BLaER1 (cell line): ENCODE data around the gene DPY19L3.
A peak's percentile ranks its signal among the peaks of the same experiment; 100 is the strongest.

Experiments used
- H3K27ac ChIP-seq: shearing (Covaris generic); formaldehyde crosslinking; 2 replicates; pipeline ENCODE4 v1.8.1; 2022
- H3K27me3 ChIP-seq: shearing (Covaris generic); formaldehyde crosslinking; 2 replicates; pipeline ENCODE4 v1.8.1; 2022
- H3K36me3 ChIP-seq: shearing (Covaris generic); formaldehyde crosslinking; 2 replicates; pipeline ENCODE4 v1.8.1; 2022
- H3K4me1 ChIP-seq: shearing (Covaris generic); formaldehyde crosslinking; 2 replicates; pipeline ENCODE4 v1.8.1; 2022
- H3K4me2 ChIP-seq: shearing (Covaris generic); formaldehyde crosslinking; 2 replicates; pipeline ENCODE4 v1.8.1; 2022
- H3K4me3 ChIP-seq: shearing (Covaris generic); formaldehyde crosslinking; 2 replicates; pipeline ENCODE4 v1.8.1; 2022
- H3K9ac ChIP-seq: shearing (Covaris generic); formaldehyde crosslinking; 2 replicates; pipeline ENCODE4 v1.8.1; 2022
- H3K9me3 ChIP-seq: shearing (Covaris generic); formaldehyde crosslinking; 2 replicates; pipeline ENCODE4 v1.8.1; 2022
- H4K20me1 ChIP-seq: shearing (Covaris generic); formaldehyde crosslinking; 2 replicates; pipeline ENCODE4 v1.8.1; 2022
- Cebpa-rat ChIP-seq: shearing (Covaris generic); IDR thresholded peaks from 2 replicates; pipeline ENCODE4 v1.8.1; 2022

DPY19L3 gene

DNA sequence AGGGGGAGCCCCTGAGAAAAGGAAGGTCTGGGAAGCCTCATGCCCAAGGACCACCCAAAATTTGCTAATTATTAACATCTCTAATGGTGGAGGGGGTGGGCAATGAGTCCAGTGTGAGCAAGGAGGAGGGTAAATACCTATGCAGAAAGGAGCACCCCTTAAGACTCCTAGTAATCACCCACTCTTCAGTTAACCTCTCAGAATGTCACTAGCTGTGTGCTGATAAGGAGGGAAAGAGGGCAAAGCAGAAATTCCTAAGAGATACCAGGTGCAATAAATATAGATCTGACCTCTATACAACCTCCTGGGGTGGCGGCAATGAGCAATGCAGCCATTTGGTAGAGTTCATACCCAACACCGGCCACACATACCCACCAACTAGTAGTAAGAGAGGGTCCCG, 12.7 kb upstream of the DPY19L3 start:
- Histone ChIP-seq H3K27me3 (no peaks in the 10 kb centered on the region), H3K4me3 (no peak overlapping the region), H3K36me3 (no peaks in the 10 kb centered on the region), H3K4me2 (no peak overlapping the region), H4K20me1 (no peaks in the 10 kb centered on the region), H3K4me1 (no peaks in the 10 kb centered on the region), H3K27ac (no peak overlapping the region), H3K9me3 (no peaks in the 10 kb centered on the region), H3K9ac (no peak overlapping the region)
- no peak for TF ChIP-seq Cebpa-rat

DNA sequence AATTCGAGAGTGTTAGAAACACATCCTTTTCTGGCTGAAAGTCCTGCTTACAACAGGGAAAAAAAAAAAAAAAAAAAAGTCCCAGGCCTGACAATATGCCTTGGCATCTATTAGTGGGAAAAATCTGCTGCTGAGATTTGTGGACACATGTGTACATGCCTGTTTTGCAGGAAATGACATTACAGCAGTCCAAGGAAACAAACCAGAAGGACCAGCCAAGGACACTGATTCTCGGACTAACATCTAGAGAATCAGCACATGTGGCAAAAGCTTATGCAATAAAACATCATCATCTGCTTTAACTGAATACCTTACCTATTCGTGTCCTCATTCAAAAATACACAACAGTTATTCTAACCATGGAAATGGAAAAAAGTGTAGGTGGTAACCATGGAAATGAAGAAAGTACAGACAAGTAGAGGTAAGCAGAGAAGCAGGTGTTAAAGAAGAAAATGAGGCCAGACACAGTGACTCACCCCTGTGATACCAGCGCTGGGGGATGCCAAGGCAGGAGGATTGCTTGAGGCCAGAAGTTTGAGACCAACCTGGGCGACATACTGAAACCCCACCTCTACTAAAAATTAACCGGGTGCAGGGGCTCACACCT, 9.4 kb upstream of the DPY19L3 start:
- no peak overlapping the region for H3K4me2 ChIP-seq
- H3K9me3 ChIP-seq, result no peaks in the 10 kb centered on the region
- H3K9ac ChIP-seq, result no peak overlapping the region
- no peak for TF ChIP-seq Cebpa-rat
- H4K20me1 ChIP-seq, result no peaks in the 10 kb centered on the region
- no peak overlapping the region for H3K27ac ChIP-seq
- no peaks in the 10 kb centered on the region for H3K36me3 ChIP-seq
- no peak overlapping the region for H3K4me3 ChIP-seq
- H3K27me3 ChIP-seq, result no peaks in the 10 kb centered on the region
- H3K4me1 ChIP-seq, result no peaks in the 10 kb centered on the region

DNA sequence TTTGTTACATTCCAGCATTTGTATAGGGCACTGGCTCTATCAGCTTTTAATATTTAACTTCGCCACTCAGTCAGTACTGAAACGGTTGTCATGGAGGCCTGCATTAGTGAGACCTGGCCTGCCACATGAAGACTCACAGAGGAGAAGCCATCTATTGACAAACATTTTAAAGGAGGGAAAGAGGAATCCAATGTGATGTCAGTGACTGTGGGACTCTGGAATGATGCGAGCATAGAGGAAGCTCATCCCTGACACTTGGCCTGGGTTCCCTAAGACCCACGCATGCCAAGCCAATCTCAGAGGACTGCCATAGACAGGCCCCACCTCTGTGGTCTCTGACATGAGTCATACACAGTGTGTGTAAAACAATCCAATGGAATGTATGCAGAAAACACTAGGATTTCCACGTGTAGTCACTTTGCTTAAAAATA, 7.9 kb upstream of the DPY19L3 start:
- Histone ChIP-seq H4K20me1 (no peaks in the 10 kb centered on the region), H3K36me3 (no peaks in the 10 kb centered on the region), H3K4me2 (no peak overlapping the region), H3K4me1 (no peaks in the 10 kb centered on the region), H3K4me3 (no peak overlapping the region), H3K27ac (no peak overlapping the region), H3K9ac (no peak overlapping the region), H3K27me3 (no peaks in the 10 kb centered on the region), H3K9me3 (no peaks in the 10 kb centered on the region)
- no peak for TF ChIP-seq Cebpa-rat

DNA sequence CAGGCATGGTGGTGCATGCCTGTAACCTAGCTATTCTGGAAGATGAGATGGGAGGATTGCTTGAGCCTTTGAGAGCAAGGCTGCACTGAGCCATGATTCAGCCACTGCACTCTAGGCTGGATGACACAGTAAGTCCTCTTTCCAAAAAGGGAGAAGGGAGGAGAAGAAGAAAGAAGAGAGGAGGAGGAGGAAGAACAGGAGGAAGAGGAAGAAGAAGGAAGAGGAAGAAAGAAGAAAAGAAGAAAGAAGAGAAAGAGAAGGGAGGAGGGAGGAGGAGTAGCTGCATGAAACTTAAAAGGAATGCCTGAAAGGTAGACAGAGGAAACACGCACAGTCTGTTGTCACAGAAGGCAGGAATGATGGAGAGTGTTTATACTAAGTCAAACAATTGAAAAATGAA, 3.6 kb upstream of the DPY19L3 start:
- Histone ChIP-seq H3K4me3 (no peak overlapping the region), H4K20me1 (no peaks in the 10 kb centered on the region), H3K27me3 (no peaks in the 10 kb centered on the region), H3K4me2 (no peak overlapping the region), H3K9ac (no peak overlapping the region), H3K36me3 (no peaks in the 10 kb centered on the region), H3K4me1 (peaks cover 18% of the 10 kb centered on the region), H3K9me3 (no peaks in the 10 kb centered on the region), H3K27ac (no peak overlapping the region)
- TF ChIP-seq Cebpa-rat, result no peak

DNA sequence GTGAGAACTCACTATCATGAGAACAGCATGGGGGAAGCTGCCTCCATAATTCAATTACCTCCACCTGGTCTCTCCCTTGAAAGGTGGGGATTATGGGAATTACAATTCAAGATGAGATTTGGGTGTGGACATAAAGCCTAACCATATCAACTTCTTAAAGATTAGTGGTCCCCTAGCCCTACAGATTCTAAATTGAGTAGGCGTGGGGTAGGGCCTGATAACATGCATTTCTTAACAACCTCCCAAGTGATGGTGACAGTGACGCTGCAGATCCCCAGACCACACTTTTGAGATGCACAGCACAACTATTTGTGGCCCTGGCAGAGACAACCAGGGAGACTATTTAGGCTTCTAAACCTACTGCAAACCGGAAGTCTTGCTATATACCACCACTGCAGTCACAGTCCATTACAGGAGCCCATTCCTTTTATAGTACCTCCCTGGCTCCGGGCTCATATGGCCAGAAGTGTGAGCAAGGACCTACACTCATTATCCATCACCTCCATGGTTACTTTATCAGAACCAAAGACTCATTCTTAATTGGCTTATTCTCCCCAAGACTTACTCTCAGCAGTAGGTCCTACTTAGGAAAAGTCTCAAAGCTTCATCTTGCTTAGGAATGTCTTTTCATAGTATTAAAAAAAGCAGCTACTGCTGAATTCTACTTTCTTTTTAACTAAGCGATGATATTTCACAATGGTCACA, 2.1 kb upstream of the DPY19L3 start:
- Histone ChIP-seq H3K36me3 (peaks cover 8% of the 10 kb centered on the region), H3K4me3 (no peak overlapping the region), H3K27ac (no peak overlapping the region), H3K27me3 (no peaks in the 10 kb centered on the region), H3K4me1 (peaks cover 23% of the 10 kb centered on the region), H3K9me3 (no peaks in the 10 kb centered on the region), H3K4me2 (no peak overlapping the region; the same call in 1 of the 2 replicates), H4K20me1 (no peaks in the 10 kb centered on the region), H3K9ac (no peak overlapping the region)
- TF ChIP-seq Cebpa-rat, result no peak

DNA sequence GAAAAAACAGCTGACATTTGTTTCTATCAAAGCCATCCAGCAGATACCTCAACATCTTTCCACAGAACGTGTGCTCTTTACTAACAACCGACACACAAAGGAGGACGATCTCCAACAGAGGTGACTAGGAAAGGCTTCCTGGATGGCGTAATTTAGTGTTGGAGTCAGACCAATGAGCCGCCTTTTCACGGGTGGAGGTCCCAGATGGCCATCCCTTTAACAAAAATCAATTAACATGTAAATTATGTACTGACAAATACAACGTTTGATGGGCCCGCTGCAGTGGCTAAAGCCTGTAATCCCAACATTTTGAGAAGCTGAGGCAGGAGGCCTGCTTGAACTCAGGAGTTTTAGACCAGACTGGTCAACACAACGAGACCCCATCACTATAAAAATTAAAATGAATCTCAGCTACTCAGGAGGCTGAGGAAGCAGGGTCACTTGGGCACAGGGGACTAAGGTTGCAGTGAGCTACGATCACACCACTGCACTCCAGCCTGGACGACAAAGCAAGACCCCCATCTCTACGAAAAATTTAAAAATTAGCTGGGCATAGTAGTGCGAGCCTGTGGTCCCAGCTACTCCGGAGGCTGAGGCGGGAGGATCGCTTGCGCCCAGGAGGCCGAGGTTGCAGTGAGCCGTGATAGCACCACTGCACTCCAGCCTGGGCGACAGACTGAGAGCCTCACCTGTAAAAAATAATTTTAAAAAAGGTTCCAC, 1.2 kb upstream of the DPY19L3 start:
- H3K9ac ChIP-seq, result peak overlapping the region; percentile 93
- peak overlapping the region; percentile 82 for H3K4me2 ChIP-seq
- peak overlapping the region; percentile 96 for H3K27ac ChIP-seq
- H3K4me3 ChIP-seq, result peak overlapping the region; percentile 90
- peaks cover 17% of the 10 kb centered on the region for H3K36me3 ChIP-seq
- peaks cover 23% of the 10 kb centered on the region for H3K4me1 ChIP-seq
- H3K27me3 ChIP-seq, result no peaks in the 10 kb centered on the region
- no peaks in the 10 kb centered on the region for H4K20me1 ChIP-seq
- TF ChIP-seq Cebpa-rat, result no peak
- H3K9me3 ChIP-seq, result no peaks in the 10 kb centered on the region

DNA sequence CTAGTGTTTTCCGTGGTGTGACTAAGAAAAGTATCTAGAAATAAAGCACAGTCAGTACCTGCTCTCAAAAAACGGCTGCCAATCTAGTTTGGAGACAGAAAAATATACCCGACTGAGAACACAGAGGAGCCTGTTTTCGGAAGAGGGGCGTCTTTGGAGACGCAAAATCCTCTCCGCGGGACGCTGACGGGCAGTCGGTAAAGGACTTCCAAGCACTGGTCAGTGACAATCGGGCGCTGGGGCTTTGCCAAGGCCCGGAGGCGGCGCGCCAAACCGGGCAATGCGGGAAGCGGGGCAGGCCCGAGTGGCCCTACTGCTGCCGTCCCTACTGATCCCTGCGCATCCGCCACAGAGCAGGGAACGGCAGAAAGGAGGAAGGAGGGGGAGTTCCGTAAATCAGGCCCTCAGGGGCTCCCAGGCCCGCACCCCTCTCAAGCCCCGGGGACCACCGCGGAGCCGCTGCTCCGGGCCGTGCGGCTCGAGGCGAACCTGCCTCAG, 588 bp upstream of the DPY19L3 start:
- Histone ChIP-seq H4K20me1 (no peaks in the 10 kb centered on the region), H3K27ac (peak overlapping the region; percentile 96), H3K4me2 (peak overlapping the region; percentile 82), H3K27me3 (no peaks in the 10 kb centered on the region), H3K9me3 (no peaks in the 10 kb centered on the region), H3K4me3 (peak overlapping the region; percentile 90), H3K36me3 (peaks cover 24% of the 10 kb centered on the region), H3K4me1 (peaks cover 23% of the 10 kb centered on the region), H3K9ac (peak overlapping the region; percentile 93)
- no peak for TF ChIP-seq Cebpa-rat

DNA sequence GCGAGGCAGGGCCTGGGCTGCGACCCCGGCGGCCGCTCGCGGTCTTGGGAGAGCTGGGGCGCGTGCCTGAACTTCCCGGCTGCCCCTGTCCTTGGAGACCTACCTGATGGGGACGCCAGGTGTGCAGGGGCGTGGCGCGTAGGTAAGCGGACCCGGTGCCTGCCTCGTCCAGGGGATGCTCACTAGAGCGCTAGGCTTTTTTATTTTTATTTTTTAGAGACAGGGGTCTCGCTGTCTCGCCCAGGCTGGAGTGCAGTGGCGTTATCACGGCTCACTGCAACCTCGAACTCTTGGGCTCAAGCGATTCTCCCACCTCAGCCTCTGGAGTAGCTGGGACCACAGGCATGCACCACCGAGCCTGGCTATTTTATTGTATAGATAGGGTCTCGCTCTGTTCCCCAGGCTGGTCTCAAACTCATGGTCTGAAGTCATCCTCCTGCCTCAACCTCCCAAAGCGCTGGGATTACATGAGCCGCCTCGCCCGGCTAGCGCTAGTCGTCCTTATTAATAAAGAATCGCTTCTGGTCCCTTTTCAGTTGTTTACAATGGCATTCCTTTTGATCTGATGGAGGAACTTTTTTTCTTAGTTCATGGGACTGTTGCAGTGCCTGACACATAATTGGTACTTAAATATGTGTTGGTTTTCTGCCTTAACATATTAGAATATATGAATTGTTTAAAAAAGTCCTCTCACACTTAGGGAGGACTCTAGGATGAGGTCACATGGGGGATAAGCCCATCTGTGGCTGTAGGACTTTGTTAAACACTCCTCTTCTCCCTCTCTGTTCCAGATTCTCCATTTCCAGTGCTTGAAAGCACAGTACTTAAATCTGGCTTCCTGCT, 812 bp downstream of the DPY19L3 start:
- H3K9ac ChIP-seq, result peak overlapping the region; percentile 93
- H3K27ac ChIP-seq, result peak overlapping the region; percentile 96
- no peaks in the 10 kb centered on the region for H3K27me3 ChIP-seq
- peak overlapping the region; percentile 82 for H3K4me2 ChIP-seq
- no peaks in the 10 kb centered on the region for H3K9me3 ChIP-seq
- peak overlapping the region; percentile 90 for H3K4me3 ChIP-seq
- H3K36me3 ChIP-seq, result peaks cover 38% of the 10 kb centered on the region
- H4K20me1 ChIP-seq, result no peaks in the 10 kb centered on the region
- TF ChIP-seq Cebpa-rat, result no peak
- peaks cover 23% of the 10 kb centered on the region for H3K4me1 ChIP-seq
